GM21786 (cell line): ENCODE results near the gene DEPDC5.
A peak's percentile ranks its signal among the peaks of the same experiment; 100 is the strongest.
"Not testable (repeated sequence)": the region's sequence is repeated elsewhere in the genome, so short reads cannot be mapped to it uniquely, and the experiment has no call there.

Experiments used
- ATAC-seq: cut with Tn5 transposase; IDR thresholded peaks from one replicate; pipeline ENCODE4 v1.9.1; 2021; ENCODE audit not compliant: unreplicated experiment

DEPDC5 gene

DNA sequence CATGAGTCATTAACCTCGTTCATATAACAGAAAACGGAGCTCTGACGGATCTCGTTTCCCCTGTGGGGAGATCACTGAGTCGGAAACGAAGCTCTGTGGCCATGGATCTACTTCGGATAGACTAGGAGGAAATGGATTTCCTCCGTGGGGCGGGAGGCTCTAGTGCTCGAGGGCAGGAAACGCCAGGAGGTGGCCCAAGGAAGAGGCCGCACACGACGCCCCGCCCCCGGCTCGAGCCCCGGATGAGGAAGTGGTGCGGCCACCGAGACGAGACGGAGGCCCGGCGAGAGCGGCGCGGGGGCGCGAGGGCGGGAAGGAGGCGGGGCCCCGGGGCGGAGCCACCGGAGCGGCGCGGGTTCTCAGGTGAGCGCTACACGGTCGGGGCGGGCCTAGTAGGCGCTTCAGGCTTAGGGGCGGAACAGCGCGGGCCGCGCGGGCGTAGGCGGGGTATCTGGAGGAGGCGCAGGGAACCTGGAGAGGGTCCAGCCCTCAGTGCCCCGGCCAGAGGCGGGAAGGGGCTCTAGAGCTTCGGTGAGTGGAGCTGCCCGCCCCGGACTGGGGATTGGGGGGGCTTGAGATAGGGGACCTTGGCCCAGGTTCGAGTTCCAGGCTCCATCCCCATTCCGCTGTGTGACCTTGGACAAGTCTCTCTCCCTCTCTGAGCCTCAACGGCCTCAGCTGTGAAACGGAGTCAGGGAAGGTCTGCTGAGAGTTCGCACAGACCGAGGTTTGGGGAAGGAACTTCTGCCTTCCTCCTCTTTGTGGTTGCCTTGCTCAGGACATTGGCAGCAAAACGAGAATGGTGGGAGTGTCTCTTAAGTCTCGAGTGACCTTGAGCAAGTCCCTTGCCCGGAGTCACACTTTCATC lies at the start of gene DEPDC5:
Gene DEPDC5, plus strand, starts transcription at position 386 of the 868 bp plus-strand sequence. CDS start 903 bp downstream, outside the sequence.
- ATAC-seq = peak; percentile 55

DNA sequence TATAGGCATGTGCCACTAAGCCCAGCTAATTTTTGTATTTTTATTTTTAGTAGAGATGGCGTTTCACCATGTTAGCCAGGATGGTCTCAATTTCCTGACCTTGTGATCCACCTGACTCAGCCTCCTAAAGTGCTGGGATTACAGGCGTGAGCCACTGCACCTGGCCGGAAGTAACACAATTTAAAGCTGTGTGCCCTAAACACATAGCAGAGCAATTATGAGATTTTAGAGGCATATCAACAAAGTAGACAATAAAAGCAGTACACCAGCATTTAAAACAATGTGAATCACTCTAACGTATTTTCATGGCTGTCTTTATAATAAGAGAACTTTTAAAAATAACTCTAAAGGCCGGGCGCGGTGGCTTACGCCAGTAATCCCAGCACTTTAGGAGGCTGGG lies 46.3 kb upstream of the DEPDC5 start:
- no peak for ATAC-seq

DNA sequence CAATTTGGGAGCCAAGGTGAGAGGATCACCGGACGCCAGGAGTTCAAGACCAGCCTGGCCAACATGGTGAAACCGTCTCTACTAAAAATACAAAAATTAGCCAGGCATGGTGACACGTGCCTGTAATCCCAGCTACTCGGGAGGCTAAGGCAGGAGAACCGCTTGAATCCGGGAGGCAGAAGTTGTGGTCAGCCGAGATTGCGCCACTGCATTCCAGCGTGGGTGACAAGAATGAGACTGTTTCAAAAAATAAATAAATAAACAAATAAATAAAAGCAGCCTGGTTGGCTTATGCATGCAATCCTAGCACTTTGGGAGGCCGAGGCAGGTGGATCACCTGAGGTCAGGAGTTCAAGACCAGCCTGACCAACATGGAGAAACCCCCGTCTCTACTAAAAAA lies 42.6 kb upstream of the DEPDC5 start:
- ATAC-seq = not testable (repeated sequence)

DNA sequence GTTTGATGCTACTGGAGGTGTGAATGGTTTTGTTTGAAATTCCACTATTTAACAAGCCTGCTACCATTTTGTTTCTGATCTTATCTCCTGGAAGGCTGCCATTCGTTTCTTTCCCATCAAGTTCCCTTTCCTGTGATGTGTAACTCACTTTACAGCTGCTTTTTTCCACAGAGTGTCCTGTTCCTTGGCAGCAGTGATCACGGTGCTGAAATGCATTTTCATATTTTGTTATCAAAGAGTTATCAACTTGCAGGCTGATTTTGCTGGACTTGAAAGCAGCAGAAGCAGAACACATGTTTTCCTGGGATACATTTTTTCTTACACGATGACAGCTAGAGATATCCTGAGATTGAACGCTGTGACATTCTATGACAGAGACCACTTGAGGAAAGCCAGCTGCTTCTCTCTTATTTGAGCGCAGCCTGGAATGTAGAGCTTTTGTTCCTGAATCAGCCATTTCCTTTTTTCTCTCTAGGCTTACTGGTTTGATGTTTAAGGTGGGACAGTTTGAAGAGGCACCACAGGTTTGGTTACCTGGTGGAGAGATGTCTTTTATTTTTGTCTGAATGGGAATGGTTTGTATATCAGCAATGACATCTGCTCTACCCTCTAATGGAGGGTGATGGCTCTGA lies 38.6 kb upstream of the DEPDC5 start:
- no peak for ATAC-seq

- no peak for ATAC-seq
Measured at GRCh38 chr22:31719850-31720471, 33.9 kb upstream of the DEPDC5 start.

GRCh38 chr22:31723723-31724122 lies 30.1 kb upstream of the DEPDC5 start:
- no peak for ATAC-seq

DNA sequence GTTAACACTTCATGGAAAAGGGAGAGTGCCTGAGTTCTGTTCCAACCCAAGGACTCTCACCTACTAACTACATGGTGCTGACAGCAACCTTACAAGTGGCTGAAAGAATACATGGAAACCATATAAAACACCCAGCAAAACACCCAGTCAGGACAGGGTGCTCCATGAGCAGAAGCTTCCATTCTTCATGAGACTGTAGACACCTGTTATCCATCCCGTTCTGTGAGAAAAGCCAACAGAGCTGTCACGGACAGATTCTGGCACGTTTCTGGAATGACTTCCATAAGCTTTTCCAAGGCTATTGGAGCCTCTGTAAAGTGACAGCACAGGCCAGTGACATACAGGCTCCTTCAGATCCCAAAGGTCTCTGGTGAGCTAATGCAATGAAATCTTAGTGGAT lies 27.1 kb upstream of the DEPDC5 start:
- no peak for ATAC-seq

- no peak for ATAC-seq
Measured at GRCh38 chr22:31728857-31729256, 25.0 kb upstream of the DEPDC5 start.

- ATAC-seq = no peak
Measured at GRCh38 chr22:31730344-31730711, 23.5 kb upstream of the DEPDC5 start.

DNA sequence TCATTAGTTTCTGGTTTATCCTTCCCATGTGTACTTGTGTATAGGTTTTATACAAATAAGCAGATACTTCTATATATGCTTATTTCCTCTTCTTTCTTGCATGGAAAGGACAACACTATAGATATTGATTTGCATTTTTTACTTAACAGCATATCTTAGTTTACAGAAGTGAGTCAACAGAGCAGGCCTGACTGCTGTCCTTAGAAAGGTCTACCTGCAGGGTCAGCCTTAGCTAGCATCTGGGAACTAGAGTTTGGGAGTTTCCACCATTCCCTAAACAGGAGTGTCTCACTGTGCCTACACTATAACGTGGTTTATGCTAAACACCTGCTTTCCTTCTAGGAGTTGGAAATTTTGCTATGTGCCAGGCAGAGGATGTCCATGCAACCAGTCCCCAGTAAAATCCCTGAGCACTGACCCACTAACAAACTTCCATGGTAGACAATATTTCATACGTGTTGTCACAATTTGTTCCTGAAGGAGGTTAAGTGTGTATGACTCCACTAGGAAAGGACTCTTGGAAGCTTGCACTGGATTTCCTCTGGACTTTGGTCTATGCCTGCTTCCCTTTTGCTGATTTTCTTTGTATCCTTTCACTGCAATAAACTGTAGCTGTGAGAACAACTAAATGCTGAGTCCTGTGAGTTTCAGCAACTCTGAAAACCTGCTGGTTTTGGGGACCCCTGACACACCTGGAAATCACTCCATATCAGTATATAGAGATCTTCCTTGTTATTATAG lies 21.6 kb upstream of the DEPDC5 start:
- ATAC-seq = no peak

DNA sequence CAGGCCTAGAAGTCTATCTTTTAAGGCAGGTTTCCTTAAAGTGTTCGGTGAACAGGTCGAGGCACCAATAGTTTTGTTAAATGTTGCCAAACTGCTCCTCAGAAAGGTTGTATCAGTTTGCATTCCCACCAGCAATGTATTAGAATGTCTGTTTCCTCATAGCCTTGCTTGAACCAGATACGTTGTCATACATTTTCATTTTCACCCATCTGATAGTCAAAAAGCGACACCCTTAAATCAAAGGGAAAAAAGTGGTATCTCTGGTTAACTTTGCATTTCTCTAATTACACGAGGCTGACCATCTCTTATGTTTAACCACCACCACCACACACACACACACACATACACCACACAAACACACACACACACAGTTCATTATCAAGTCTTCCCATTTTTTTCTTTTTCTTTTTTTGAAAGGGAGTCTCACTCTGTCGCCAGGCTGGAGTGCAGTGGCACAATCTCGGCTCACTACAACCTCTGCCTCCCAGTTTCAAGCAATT lies 20.2 kb upstream of the DEPDC5 start:
- ATAC-seq = no peak

- no peak for ATAC-seq
Measured at GRCh38 chr22:31734512-31734911, 19.3 kb upstream of the DEPDC5 start.

DNA sequence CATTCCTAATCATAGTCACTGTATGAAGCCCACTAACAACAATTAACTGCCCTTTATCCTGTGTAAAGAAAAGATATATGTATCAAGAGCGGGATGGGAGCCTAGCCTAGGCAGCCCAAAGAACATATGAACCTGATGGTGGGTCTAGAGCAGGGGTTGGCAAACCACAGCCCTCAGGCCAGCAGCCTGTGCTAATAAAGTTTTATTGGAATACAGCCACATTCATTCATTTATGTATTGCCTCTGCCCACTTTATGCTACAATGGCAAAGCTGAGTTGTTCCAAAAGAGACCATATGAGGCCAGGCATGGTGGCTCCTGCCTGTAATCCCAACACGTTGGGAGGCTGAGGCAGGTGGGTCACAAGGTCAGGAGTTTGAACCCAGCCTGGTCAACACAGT lies 17.4 kb upstream of the DEPDC5 start:
- ATAC-seq = no peak

GRCh38 chr22:31737932-31738331 lies 15.9 kb upstream of the DEPDC5 start:
- no peak for ATAC-seq

GRCh38 chr22:31738566-31738965 lies 15.3 kb upstream of the DEPDC5 start:
- no peak for ATAC-seq

DNA sequence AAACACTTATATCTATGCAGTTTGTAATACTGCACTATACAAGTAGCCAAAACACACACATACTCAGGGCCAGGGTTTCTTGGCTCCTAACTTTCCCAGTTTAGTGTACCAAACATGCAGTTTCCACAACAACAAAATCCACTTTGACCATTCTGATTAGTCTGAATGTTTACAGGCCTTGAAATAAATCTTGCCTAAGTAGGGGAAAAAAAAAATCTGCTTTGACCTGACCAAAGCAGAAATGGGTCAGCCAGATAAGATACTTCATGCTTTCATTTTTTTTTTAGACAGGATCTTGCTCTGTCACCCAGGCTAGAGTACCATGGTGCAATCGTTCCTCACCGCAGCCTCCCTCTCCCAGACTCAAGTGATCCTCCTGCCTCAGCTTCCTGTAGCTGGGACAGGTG lies 14.0 kb upstream of the DEPDC5 start:
- ATAC-seq = no peak

DNA sequence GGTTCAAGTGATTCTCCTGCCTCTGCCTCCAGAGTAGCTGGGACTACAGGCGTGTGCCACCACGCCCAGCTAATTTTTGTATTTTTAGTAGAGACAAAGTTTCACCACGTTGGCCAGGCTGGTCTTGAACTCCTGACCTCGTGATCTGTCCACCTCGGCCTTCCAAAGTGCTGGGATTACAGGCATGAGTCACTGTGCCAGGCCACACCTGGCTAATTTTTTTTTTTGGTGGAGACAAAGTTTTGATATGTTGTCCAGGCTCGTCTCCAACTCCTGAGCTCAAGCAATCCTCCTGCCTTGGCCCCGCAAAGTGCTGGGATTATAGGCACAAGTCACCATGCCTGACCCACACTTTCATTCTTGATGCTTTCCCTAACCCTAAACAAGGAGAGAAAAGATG lies 13.5 kb upstream of the DEPDC5 start:
- not testable (repeated sequence) for ATAC-seq

GRCh38 chr22:31742115-31742514 lies 11.7 kb upstream of the DEPDC5 start:
- ATAC-seq = no peak

DNA sequence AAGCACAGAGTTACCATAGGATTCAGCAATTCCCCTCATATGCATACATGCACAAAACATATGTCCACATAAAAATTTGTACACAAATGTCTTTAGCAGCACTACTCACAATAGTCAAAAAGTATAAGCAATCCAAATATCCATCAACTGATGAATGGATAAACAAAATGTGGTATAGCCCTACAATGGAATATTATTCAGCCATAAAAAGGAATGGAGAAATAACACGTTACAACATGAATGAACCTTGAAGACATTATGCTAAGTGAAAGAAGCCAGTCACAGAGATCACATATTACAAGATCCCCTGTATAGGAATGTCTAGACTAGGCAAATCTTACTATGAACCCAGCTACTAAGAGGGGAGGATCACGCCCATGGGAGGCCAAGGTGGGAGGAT lies 11.1 kb upstream of the DEPDC5 start:
- ATAC-seq = no peak

- no peak for ATAC-seq
Measured at GRCh38 chr22:31743871-31744270, 9.9 kb upstream of the DEPDC5 start.

DNA sequence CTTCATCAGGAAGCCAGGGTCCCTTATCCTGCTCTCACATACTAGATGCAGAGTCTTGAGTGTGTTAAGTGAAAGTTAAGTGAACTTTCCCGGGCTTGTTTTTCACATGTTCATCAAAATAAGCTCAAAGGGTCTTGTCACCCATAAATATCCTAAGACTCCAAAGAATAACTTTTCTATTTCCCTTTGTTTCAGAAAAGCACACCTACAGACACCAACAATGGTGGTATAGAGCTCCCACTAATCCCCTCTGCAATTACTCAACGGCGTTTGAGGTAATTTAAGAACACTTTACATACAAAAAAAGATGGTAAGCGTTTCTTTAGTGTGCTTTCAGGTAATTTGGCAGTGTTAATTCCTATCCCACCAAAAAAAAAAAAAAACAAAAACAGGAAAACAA lies 6.4 kb upstream of the DEPDC5 start:
- ATAC-seq = no peak
